ENCODE measurements around the gene HDAC4.

The HDAC4 gene

DNA sequence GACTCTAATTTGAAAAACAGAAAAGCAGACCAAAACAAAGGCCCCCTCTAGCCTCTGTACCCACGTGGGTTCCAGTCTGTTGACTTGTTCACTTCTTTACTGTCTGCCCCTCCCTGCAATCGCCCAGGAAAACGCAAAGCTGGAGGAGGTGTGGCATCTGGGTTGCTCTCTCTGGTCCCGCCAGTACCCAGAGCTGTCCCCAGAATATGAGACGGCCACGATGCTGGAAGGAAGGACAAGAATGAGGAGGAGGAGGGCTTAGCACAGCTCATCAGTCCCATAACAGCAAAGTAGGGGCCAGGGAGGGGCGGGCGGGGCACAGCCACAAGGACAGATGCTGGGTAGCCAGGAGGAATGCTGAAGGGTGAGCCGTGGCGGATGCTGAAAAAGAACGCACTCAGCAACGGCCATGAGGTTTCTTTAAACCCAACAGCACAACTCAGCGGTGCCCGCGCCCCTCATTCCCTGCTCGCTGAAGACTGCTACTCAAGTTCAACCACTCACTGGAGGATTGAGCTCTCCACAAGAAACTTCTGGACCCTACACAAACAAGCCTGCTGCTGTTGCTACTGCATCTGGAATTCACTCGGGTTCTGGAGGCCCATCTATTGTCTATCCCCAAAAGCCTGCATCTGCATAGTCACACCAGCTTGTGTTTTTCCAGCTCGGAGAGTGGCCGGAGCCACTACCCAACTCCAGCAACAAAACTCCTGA, 187.7 kb downstream of the HDAC4 start:
- no peak for TF ChIP-seq EZH2 (IDR thresholded peaks at IDR 0.05; ENCODE audit: borderline replicate concordance, low read length)
- no peak for TF ChIP-seq CTCF (IDR thresholded peaks at IDR 0.05; ENCODE audit: low read length)
- no peaks in the 10 kb centered on the region for H3K4me1 ChIP-seq (ENCODE audit: insufficient read depth, low read length, severe bottlenecking)
- H3K4me2 ChIP-seq (ENCODE audit: low read length) = no peak overlapping the region
- no peak overlapping the region for H3K27ac ChIP-seq (ENCODE audit: low read depth, low read length, poor library complexity, severe bottlenecking)
- no peak overlapping the region for H2AFZ ChIP-seq (ENCODE audit: low read length)
- H3K4me3 ChIP-seq (ENCODE audit: low read depth, low read length, poor library complexity, severe bottlenecking) = no peak overlapping the region
- no peaks in the 10 kb centered on the region for H3K9me3 ChIP-seq (ENCODE audit: low read length)
- H3K27me3 ChIP-seq (ENCODE audit: insufficient read depth, low read length) = no peaks in the 10 kb centered on the region
- no peak overlapping the region for H3K9ac ChIP-seq (ENCODE audit: low read length)
- H3K9me2 ChIP-seq (ENCODE audit: low read depth, low read length) = no peaks in the 10 kb centered on the region
- H3K36me3 ChIP-seq (ENCODE audit: insufficient read depth, low read length) = no peaks in the 10 kb centered on the region
- no peaks in the 10 kb centered on the region for H3F3A ChIP-seq (ENCODE audit: insufficient read depth, low read length)
- no peaks in the 10 kb centered on the region for H4K20me1 ChIP-seq (ENCODE audit: insufficient read depth, low read length)
- no peaks in the 10 kb centered on the region for H3K79me2 ChIP-seq (ENCODE audit: insufficient read depth, low read length)

- Histone ChIP-seq H3K9me2 (ENCODE audit: low read depth, low read length) (no peaks in the 10 kb centered on the region), H3K36me3 (ENCODE audit: insufficient read depth, low read length) (no peaks in the 10 kb centered on the region), H3K4me1 (ENCODE audit: insufficient read depth, low read length, severe bottlenecking) (no peaks in the 10 kb centered on the region), H3K9me3 (ENCODE audit: low read length) (no peaks in the 10 kb centered on the region), H4K20me1 (ENCODE audit: insufficient read depth, low read length) (no peaks in the 10 kb centered on the region), H3K4me3 (ENCODE audit: low read depth, low read length, poor library complexity, severe bottlenecking) (no peak overlapping the region), H3F3A (ENCODE audit: insufficient read depth, low read length) (no peaks in the 10 kb centered on the region), H3K4me2 (ENCODE audit: low read length) (no peak overlapping the region), H3K79me2 (ENCODE audit: insufficient read depth, low read length) (no peaks in the 10 kb centered on the region), H2AFZ (ENCODE audit: low read length) (no peak overlapping the region), H3K27ac (ENCODE audit: low read depth, low read length, poor library complexity, severe bottlenecking) (no peak overlapping the region), H3K9ac (ENCODE audit: low read length) (no peak overlapping the region), H3K27me3 (ENCODE audit: insufficient read depth, low read length) (no peaks in the 10 kb centered on the region)
- no peak for TF ChIP-seq CTCF (IDR thresholded peaks at IDR 0.05; ENCODE audit: low read length)
- no peak for TF ChIP-seq EZH2 (IDR thresholded peaks at IDR 0.05; ENCODE audit: borderline replicate concordance, low read length)
Measured at GRCh38 chr2:239212121-239212928, 188.5 kb downstream of the HDAC4 start.

DNA sequence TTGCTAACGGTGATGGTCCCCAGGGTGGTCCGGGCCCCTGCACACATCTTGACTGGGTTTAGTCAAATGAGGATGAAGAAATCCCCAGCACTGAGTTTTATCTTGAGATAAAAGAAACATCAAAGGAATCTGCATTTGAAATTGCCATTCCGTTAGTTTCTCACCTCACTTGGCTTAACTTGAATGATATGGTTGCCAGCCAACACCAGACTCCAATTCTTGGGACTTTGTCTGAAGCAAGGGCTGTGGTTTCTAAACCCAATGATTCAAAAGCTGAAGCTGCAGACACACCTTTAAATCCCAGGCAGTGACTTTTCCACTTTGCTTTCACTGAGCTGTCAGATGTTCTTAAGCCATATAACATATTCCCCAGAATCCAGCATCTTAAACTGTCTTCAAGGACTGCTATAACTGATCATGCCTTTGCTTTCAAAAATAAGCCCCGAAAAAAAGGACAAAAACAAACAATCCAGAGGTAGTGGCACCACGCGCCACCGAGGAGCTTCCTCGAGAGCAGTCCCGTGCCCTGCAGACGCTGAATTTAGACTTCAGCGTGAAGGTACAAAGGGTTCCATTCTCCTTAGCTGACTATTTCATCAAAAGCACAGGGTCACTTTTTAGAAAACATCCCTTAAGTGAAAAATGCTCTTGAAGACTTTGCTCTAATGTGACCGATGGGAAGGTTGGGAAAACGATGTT, 189.3 kb downstream of the HDAC4 start:
- Histone ChIP-seq H2AFZ (ENCODE audit: low read length) (no peak overlapping the region), H4K20me1 (ENCODE audit: insufficient read depth, low read length) (no peaks in the 10 kb centered on the region), H3K9me2 (ENCODE audit: low read depth, low read length) (no peaks in the 10 kb centered on the region), H3K9me3 (ENCODE audit: low read length) (no peaks in the 10 kb centered on the region), H3K36me3 (ENCODE audit: insufficient read depth, low read length) (no peaks in the 10 kb centered on the region), H3K27me3 (ENCODE audit: insufficient read depth, low read length) (no peaks in the 10 kb centered on the region), H3K4me2 (ENCODE audit: low read length) (no peak overlapping the region), H3K79me2 (ENCODE audit: insufficient read depth, low read length) (no peaks in the 10 kb centered on the region), H3K27ac (ENCODE audit: low read depth, low read length, poor library complexity, severe bottlenecking) (no peak overlapping the region), H3K9ac (ENCODE audit: low read length) (no peak overlapping the region), H3K4me3 (ENCODE audit: low read depth, low read length, poor library complexity, severe bottlenecking) (no peak overlapping the region), H3F3A (ENCODE audit: insufficient read depth, low read length) (no peaks in the 10 kb centered on the region), H3K4me1 (ENCODE audit: insufficient read depth, low read length, severe bottlenecking) (no peaks in the 10 kb centered on the region)
- TF ChIP-seq CTCF (IDR thresholded peaks at IDR 0.05; ENCODE audit: low read length) = no peak
- TF ChIP-seq EZH2 (IDR thresholded peaks at IDR 0.05; ENCODE audit: borderline replicate concordance, low read length) = no peak
